CD4-positive, alpha-beta memory T cell (primary cell): ENCODE data around the gene PCF11. TPM values are rescaled to one million over a fixed set of nuclear protein-coding genes. Genes with fewer than 3 reads are reported as not detected.

Experiments used
- polyA plus RNA-seq, 2 donors: library from polyadenylated mRNA; unstranded; fragments of 300-500 nt; fragmentation: Illumina TruSeq; gene quantifications; one replicate each; pipeline ENCODE4 v1.2.3, GENCODE V29; 2021
- total RNA-seq, 2 experiments: library from RNA; stranded (reverse); gene quantifications; one replicate each; pipeline ENCODE4 v1.2.3, GENCODE V29; 2021

PCF11 gene
- total and polyA plus RNA-seq, 4 experiments from 2014 or later = 11.6 to 165 (median 101) TPM

Other genes starting within 250 kb of the PCF11 start
- gene RAB30, start 85.2 kb upstream of the PCF11 start, total RNA-seq = 10 to 100 TPM; 12.3 to 14.1 TPM
- gene RAB30, start 85.2 kb upstream of the PCF11 start, polyA plus RNA-seq = 1 to 10 TPM; 5.0 to 8.9 TPM
- 10 to 100 TPM in 1 of 2 experiments, 1 to 10 TPM in 1; 8.9 to 12.4 TPM for gene ANKRD42, start 36.6 kb downstream of the PCF11 start, total RNA-seq
- 1 to 10 TPM; 3.9 to 4.4 TPM for gene ANKRD42, start 36.6 kb downstream of the PCF11 start, polyA plus RNA-seq
- 10 to 100 TPM; 37.6 to 38.0 TPM for gene CCDC90B, start 129.2 kb downstream of the PCF11 start, total RNA-seq
- 10 to 100 TPM; 60.8 to 79.5 TPM for gene CCDC90B, start 129.2 kb downstream of the PCF11 start, polyA plus RNA-seq